Activated CD8-positive, alpha-beta T cell treated with anti-CD3 and anti-CD28 coated beads for 36 hours (primary cell): Measurements from ENCODE around the gene PIGB. TPM values are rescaled to one million over a fixed set of nuclear protein-coding genes. Genes with fewer than 3 reads are reported as not detected.
"Not testable (repeated sequence)": the region's sequence is repeated elsewhere in the genome, so short reads cannot be mapped to it uniquely, and the experiment has no call there.

Experiments used
- ATAC-seq: fragments of 200-7000 bp; cut with Tn5 transposase; one replicate; pipeline ENCODE4 v1.10.0; 2021; ENCODE audit warnings: mild to moderate bottlenecking, moderate library complexity
- CTCF ChIA-PET: fragments of 350-600 bp; sonication (Branson Sonifier 250); formaldehyde crosslinking; loops from one replicate; lab custom pipeline; 2021; ENCODE audit warnings: antibody characterized with exemption; lab: Charles Lee
- POLR2A ChIA-PET: fragments of 350-600 bp; sonication (Branson Sonifier 250); formaldehyde crosslinking; loops from one replicate; lab custom pipeline; 2021; ENCODE audit warnings: antibody characterized with exemption; lab: Charles Lee
- DNase-seq: peaks from one replicate; pipeline ENCODE4 v3.0.0-alpha.2; 2020
- H3K27ac Mint-ChIP-seq: one replicate; pipeline ENCODE4 v1.8.0; 2021; ENCODE audit warnings: mild to moderate bottlenecking, mixed read lengths
- H3K27me3 Mint-ChIP-seq: one replicate; pipeline ENCODE4 v1.8.0; 2021; ENCODE audit warnings: mixed read lengths
- H3K36me3 Mint-ChIP-seq: one replicate; pipeline ENCODE4 v1.8.0; 2021; ENCODE audit warnings: low read depth, mixed read lengths
- H3K4me1 Mint-ChIP-seq: one replicate; pipeline ENCODE4 v1.8.0; 2021; ENCODE audit warnings: low read depth, mixed read lengths
- H3K4me3 Mint-ChIP-seq: one replicate; pipeline ENCODE4 v1.8.0; 2021; ENCODE audit warnings: mild to moderate bottlenecking, moderate library complexity, mixed read lengths
- H3K9me3 Mint-ChIP-seq: one replicate; pipeline ENCODE4 v1.8.0; 2021; ENCODE audit warnings: mixed read lengths
- CTCF ChIP-seq: fragments of 200-600 bp; IDR thresholded peaks from one replicate; pipeline ENCODE4 v1.8.0; 2022; ENCODE audit warnings: antibody characterized with exemption, mild to moderate bottlenecking
- intact Hi-C: fragments of 100-400 bp; cut with micrococcal nuclease; formaldehyde crosslinking; loops from one replicate; pipeline ENCODE4 v1.10.0; 2022
- total RNA-seq, 2 experiments: library from RNA; stranded (reverse); gene quantifications; one replicate each; pipeline ENCODE4 v1.2.3, GENCODE V29; 2021

The PIGB gene
- total RNA-seq, 2 experiments from 2014 or later = 14.0 to 17.5 TPM

DNA sequence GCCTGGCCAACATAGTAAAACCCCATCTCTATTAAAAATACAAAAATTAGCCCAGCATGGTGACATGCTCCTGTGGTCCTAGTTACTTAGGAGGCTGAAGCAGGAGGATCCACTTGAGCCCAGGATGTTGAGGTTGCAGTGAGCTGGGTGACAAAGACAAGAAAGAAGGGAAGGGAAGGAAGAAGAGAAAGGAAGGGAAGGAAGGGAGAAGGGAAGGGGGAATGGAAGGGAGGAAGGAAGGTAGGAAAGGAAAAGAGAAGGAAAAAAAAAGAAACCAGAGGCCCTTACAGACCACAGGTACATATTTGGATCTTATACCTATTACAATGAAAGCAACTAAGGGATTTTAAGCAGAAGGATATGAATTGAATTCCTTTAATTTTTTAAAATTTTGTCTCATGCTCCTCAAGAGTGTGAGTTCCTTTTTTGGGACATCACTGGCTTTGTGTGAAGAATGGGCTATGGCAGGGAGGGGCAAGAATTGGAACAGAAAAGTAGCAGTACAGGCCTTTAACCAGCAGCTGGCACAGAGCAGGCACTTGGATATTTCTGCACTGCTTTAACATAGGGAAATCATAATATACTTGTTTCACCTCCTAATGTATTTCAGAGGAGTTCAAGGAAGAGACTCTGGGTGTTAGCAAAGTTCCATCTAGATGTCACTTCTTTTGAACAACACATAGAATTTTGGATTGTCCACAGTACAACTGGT, 37.3 kb upstream of the PIGB start:
- no peak for DNase-seq
- intact Hi-C loops = loop anchor here (2.0 kb wide), 1 partner anchor 59 kb away; no protein-coding TSS in a partner anchor
- no peak for TF ChIP-seq CTCF

GRCh38 chr15:55282284-55282833, 36.7 kb upstream of the PIGB start:
- CTCF ChIA-PET = interaction anchor here (0.7 to 2.2 kb wide), 8 partner anchors 9 to 114 kb away, joined by 3 to 11 read pairs (median 3); no protein-coding TSS in a partner anchor
- Mint-ChIP-seq H3K36me3 (peaks cover 66% of the 10 kb centered on the region), H3K4me3 (peak overlapping the region; percentile 43)

More for the DNA sequence above, 37.3 kb upstream of the PIGB start:
- Mint-ChIP-seq H3K9me3 (no peaks in the 10 kb centered on the region), H3K36me3 (peaks cover 65% of the 10 kb centered on the region), H3K27me3 (no peaks in the 10 kb centered on the region), H3K4me1 (peaks cover 96% of the 10 kb centered on the region), H3K27ac (peak overlapping the region; percentile 98), H3K4me3 (peak overlapping the region; percentile 28)
- POLR2A ChIA-PET = interaction anchor here (0.7 to 1.8 kb wide), 12 partner anchors 10 to 84 kb away, joined by 3 to 5 read pairs (median 3); partner anchors contain the start of genes PIGB and PIGBOS1
- CTCF ChIA-PET = interaction anchor here (0.7 to 2.2 kb wide), 7 partner anchors 9 to 113 kb away, joined by 3 to 11 read pairs (median 3); no protein-coding TSS in a partner anchor
- no peak for ATAC-seq

DNA sequence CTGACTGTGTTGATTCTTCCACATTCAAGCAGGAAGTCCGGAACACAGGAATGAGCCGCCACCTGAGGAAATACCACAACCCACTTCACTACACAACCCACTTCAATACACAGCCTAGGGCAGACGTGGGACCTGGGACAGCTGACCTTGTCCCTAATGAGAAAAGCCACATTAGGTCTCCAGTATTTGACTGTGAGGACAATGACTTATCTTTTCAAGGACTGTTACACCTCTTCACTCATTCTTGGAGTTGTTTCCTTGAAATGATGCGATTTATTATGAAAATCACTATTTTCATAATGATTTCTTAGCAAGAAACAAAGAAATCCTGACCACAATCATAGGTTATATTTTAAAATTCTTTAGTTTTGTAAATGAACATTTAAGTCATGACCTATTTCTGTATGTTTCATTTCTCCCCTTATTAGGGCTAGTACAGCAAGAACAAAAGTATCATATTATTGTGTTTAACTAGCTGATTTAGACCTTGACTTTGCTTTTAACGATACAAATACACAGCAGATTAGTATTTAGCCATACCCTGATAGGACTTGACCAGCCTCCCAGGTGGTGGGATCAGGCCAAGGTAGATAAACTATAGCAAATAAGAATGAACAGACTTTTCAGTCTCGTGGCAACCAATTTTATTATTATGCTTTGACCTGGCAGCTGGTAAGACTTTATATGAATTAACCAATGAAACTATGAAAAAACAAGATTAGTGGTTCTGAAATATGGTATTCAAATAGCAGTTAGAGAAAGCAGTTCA, 35.5 kb upstream of the PIGB start:
- ATAC-seq (no peak), DNase-seq (no peak)
- Mint-ChIP-seq H3K36me3 (peaks cover 74% of the 10 kb centered on the region), H3K9me3 (no peaks in the 10 kb centered on the region), H3K27me3 (no peaks in the 10 kb centered on the region), H3K4me1 (peaks cover 84% of the 10 kb centered on the region), H3K27ac (peak overlapping the region; percentile 98), H3K4me3 (peak overlapping the region; percentile 43)
- no peak for TF ChIP-seq CTCF
- intact Hi-C loops = loop anchor here (2.0 kb wide), 1 partner anchor 61 kb away; no protein-coding TSS in a partner anchor
- CTCF ChIA-PET = interaction anchor here (0.9 kb wide), 1 partner anchor 11 kb away, joined by 3 read pairs; no protein-coding TSS in a partner anchor
- POLR2A ChIA-PET = interaction anchor here (0.6 to 1.8 kb wide), 3 partner anchors 13 to 35 kb away, joined by 3 to 4 read pairs (median 4); partner anchors contain the start of genes PIGB and PIGBOS1

More at GRCh38 chr15:55282284-55282833, 36.7 kb upstream of the PIGB start:
- DNase-seq (peak; percentile 45), ATAC-seq (no peak)
- Mint-ChIP-seq H3K9me3 (no peaks in the 10 kb centered on the region), H3K27ac (peak overlapping the region; percentile 98), H3K27me3 (no peaks in the 10 kb centered on the region), H3K4me1 (peaks cover 93% of the 10 kb centered on the region)
- POLR2A ChIA-PET = interaction anchor here (0.6 to 1.8 kb wide), 12 partner anchors 11 to 85 kb away, joined by 3 to 5 read pairs (median 3); partner anchors contain the start of genes PIGB and PIGBOS1
- no peak for TF ChIP-seq CTCF
- intact Hi-C loops = loop anchor here (2.0 kb wide), 1 partner anchor 60 kb away; no protein-coding TSS in a partner anchor

DNA sequence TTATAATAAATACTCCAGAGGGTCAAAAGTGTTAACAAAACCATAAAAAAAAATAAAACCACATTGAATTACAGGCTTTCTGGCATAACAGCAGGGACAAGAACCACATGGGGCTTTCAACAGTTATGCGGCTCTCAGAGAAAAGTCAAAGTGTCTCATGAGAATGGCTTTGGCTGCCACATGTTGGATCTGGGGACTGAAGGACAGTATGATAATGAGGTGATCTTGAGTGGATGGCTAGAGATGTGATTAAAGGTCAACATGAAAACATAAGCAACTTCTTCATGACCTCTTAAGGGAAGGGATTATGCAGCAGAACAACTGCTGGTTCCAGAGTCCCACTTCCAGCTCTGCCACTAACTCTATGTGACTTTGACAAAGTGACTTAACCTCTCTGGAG, 34.6 kb upstream of the PIGB start:
- DNase-seq (no peak), ATAC-seq (no peak)
- Mint-ChIP-seq H3K4me1 (peaks cover 77% of the 10 kb centered on the region), H3K4me3 (peak overlapping the region; percentile 90), H3K9me3 (no peaks in the 10 kb centered on the region), H3K27me3 (no peaks in the 10 kb centered on the region), H3K36me3 (peaks cover 73% of the 10 kb centered on the region), H3K27ac (peak overlapping the region; percentile 72)
- intact Hi-C loops = no loop called here
- ChIA-PET CTCF (interaction anchor here (1.8 kb wide), 2 partner anchors 63 to 66 kb away, joined by 4 read pairs; no protein-coding TSS in a partner anchor), POLR2A (interaction anchor here (1.0 to 1.5 kb wide), 2 partner anchors 14 to 30 kb away, joined by 3 to 8 read pairs; no protein-coding TSS in a partner anchor)
- no peak for TF ChIP-seq CTCF

GRCh38 chr15:55286442-55287189, 32.4 kb upstream of the PIGB start:
- Mint-ChIP-seq H3K4me1 (peaks cover 59% of the 10 kb centered on the region), H3K36me3 (peaks cover 55% of the 10 kb centered on the region), H3K27ac (peak overlapping the region; percentile 96), H3K4me3 (peak overlapping the region; percentile 90)
- CTCF ChIA-PET = interaction anchor here (1.3 to 2.5 kb wide), 3 partner anchors 15 to 68 kb away, joined by 3 to 8 read pairs (median 8); no protein-coding TSS in a partner anchor
- H3K9me3 Mint-ChIP-seq, ATAC-seq, DNase-seq, H3K27me3 Mint-ChIP-seq, intact Hi-C loops: not testable (repeated sequence)
- POLR2A ChIA-PET = interaction anchor here (0.9 to 1.5 kb wide), 3 partner anchors 17 to 67 kb away, joined by 3 to 4 read pairs (median 3); partner anchors contain the start of genes PIGB and PIGBOS1
